Endothelial cell of umbilical vein (primary cell): ENCODE results near the gene MYRFL. TPM values are rescaled to one million over a fixed set of nuclear protein-coding genes. Genes with fewer than 3 reads are reported as not detected.

Experiments
- BruUV-seq: library from RNA; stranded (reverse); fragments of 400-500 nt; replicated peaks from 2 replicates; lab custom pipeline; 2021; lab: Mats Ljungman, UMichigan
- CTCF ChIA-PET: fragments of 300-600, 350-600 bp; sonication (Branson Sonifier 250); formaldehyde crosslinking; loops from one replicate; lab custom pipeline; 2021; ENCODE audit warnings: antibody characterized with exemption, inconsistent platforms; lab: Charles Lee
- POLR2A ChIA-PET: fragments of 300-600, 350-600 bp; sonication (Branson Sonifier 250); formaldehyde crosslinking; loops from one replicate; lab custom pipeline; 2021; ENCODE audit warnings: antibody characterized with exemption, inconsistent platforms; lab: Charles Lee
- DNase-seq: peaks from one replicate; pipeline ENCODE4 v3.0.0-alpha.2; 2011; ENCODE audit warnings: low read depth, low spot score
- FAIRE-seq: peaks from 2 replicates; lab custom pipeline; 2011; peaks lifted over from hg19 to GRCh38; lab: Jason Lieb, UNC
- H2AFZ ChIP-seq: 2 replicates; pipeline ENCODE4 v1.6.0; 2012; ENCODE audit warnings: low read depth, low read length, control low read depth, inconsistent platforms
- H3K27ac ChIP-seq: 2 replicates; pipeline ENCODE4 v1.5.1; 2011; ENCODE audit warnings: low read depth, mild to moderate bottlenecking, control low read depth, low read length, moderate library complexity; ENCODE audit not compliant: insufficient read depth
- H3K27me3 ChIP-seq, 2 experiments: 2 replicates each; pipeline versions ENCODE4 v1.6.0 to v1.6.1; 2011; ENCODE audit warnings: low read length in 2 of 2, mixed read lengths in 1 of 2; ENCODE audit not compliant: control insufficient read depth in 2 of 2, insufficient read depth in 2 of 2
- H3K36me3 ChIP-seq, 2 experiments: 2 replicates in 1 of 2; 3 replicates in 1 of 2; pipeline ENCODE4 v1.5.1; 2011; ENCODE audit warnings: low read length in 2 of 2, mild to moderate bottlenecking in 1 of 2, moderate library complexity in 1 of 2; ENCODE audit not compliant: control insufficient read depth in 2 of 2, insufficient read depth in 2 of 2; ENCODE audit errors: extremely low read depth in 1 of 2
- H3K4me1 ChIP-seq: 3 replicates; pipeline ENCODE4 v1.5.1; 2011; ENCODE audit warnings: mild to moderate bottlenecking, low read length; ENCODE audit not compliant: control insufficient read depth, insufficient read depth; ENCODE audit errors: extremely low read depth
- H3K4me2 ChIP-seq: 2 replicates; pipeline ENCODE4 v1.6.1; 2011; ENCODE audit warnings: low read length, control low read depth, mixed read lengths; ENCODE audit not compliant: insufficient read depth
- H3K4me3 ChIP-seq, 3 experiments: fragments of 200-600 bp in 1 of 3; sonication (generic), shearing (Covaris generic) in 1 of 3; replicated peaks in 1 of 3; 2 replicates each; pipeline ENCODE4 v1.5.1; 2011 to 2016; ENCODE audit warnings: control low read depth in 3 of 3, low read length in 3 of 3, mild to moderate bottlenecking in 2 of 3, inconsistent platforms in 1 of 3, low read depth in 1 of 3, moderate library complexity in 1 of 3; ENCODE audit not compliant: insufficient read depth in 1 of 3
- H3K79me2 ChIP-seq: 2 replicates; pipeline ENCODE4 v1.6.0; 2012; ENCODE audit warnings: low read length, inconsistent platforms; ENCODE audit not compliant: control insufficient read depth, insufficient read depth
- H3K9ac ChIP-seq: replicated peaks from 2 replicates; pipeline ENCODE3; 2011; ENCODE audit warnings: low read length, control low read depth; ENCODE audit not compliant: insufficient read depth; ENCODE audit errors: extremely low read depth
- H3K9me1 ChIP-seq: replicated peaks from 3 replicates; pipeline ENCODE4 v1.6.0; 2011; ENCODE audit warnings: mild to moderate bottlenecking, low read length; ENCODE audit not compliant: control insufficient read depth, insufficient read depth; ENCODE audit errors: extremely low read depth
- H3K9me3 ChIP-seq: replicated peaks from 2 replicates; pipeline ENCODE4 v1.5.1; 2012; ENCODE audit warnings: low read length, inconsistent platforms; ENCODE audit not compliant: control insufficient read depth, insufficient read depth
- H4K20me1 ChIP-seq: replicated peaks from 2 replicates; pipeline ENCODE3; 2011; ENCODE audit warnings: mild to moderate bottlenecking, low read length; ENCODE audit not compliant: control insufficient read depth, insufficient read depth; ENCODE audit errors: extremely low read depth
- CTCF ChIP-seq, 2 donors: IDR thresholded peaks; 1 replicate in 1 of 2; 2 replicates in 1 of 2; pipeline ENCODE4 v1.5.1; 2011; ENCODE audit warnings: low read length in 2 of 2, mild to moderate bottlenecking in 2 of 2, moderate library complexity in 2 of 2, control low read depth in 1 of 2, inconsistent platforms in 1 of 2, low read depth in 1 of 2; ENCODE audit not compliant: insufficient read depth in 1 of 2; ENCODE audit errors: extremely low read depth in 1 of 2
- EZH2 ChIP-seq: IDR thresholded peaks from 2 replicates; pipeline ENCODE4 v1.6.1; 2012; ENCODE audit warnings: borderline replicate concordance, low read depth, mild to moderate bottlenecking, moderate library complexity, low read length, inconsistent platforms; ENCODE audit not compliant: severe bottlenecking
- FOS ChIP-seq: IDR thresholded peaks from 2 replicates; pipeline ENCODE4 v1.6.1; 2011; ENCODE audit warnings: mild to moderate bottlenecking, low read length, moderate library complexity, borderline replicate concordance; ENCODE audit not compliant: insufficient read depth
- GATA2 ChIP-seq: IDR thresholded peaks from 2 replicates; pipeline ENCODE4 v1.7.0; 2011; ENCODE audit warnings: low read depth, mild to moderate bottlenecking, moderate library complexity, mixed read lengths, low read length; ENCODE audit not compliant: insufficient read length, insufficient read depth
- JUN ChIP-seq: IDR thresholded peaks from 2 replicates; pipeline ENCODE4 v1.6.1; 2011; ENCODE audit warnings: borderline replicate concordance, low read depth; ENCODE audit not compliant: insufficient read length, insufficient read depth
- MAX ChIP-seq: IDR thresholded peaks from 2 replicates; pipeline ENCODE4 v1.6.1; 2011; ENCODE audit not compliant: insufficient read depth, insufficient read length
- MYC ChIP-seq: IDR thresholded peaks from one replicate; pipeline ENCODE4 v1.6.1; 2011; ENCODE audit warnings: mild to moderate bottlenecking, low read depth, low read length
- POLR2A ChIP-seq: IDR thresholded peaks from 2 replicates; pipeline ENCODE4 v1.6.1; 2012; ENCODE audit warnings: low read depth, mild to moderate bottlenecking, control low read depth, low read length
- POLR2AphosphoS5 ChIP-seq: IDR thresholded peaks from 2 replicates; pipeline ENCODE4 v1.6.1; 2012; ENCODE audit warnings: low read depth, mild to moderate bottlenecking, control low read depth, low read length, moderate library complexity; ENCODE audit not compliant: insufficient read depth
- dilution Hi-C: fragments of 300-500 bp; cut with MboI; formaldehyde crosslinking; loops from one replicate; pipeline ENCODE4 v1.15.0; 2019; ENCODE audit warnings: low sequenced_read_pairs; ENCODE audit not compliant: extremely low pct_ligation_motif_present
- intact Hi-C: fragments of 100-400 bp; cut with micrococcal nuclease; formaldehyde crosslinking; loops from one replicate; pipeline ENCODE4 v1.10.0; 2022
- polyA plus RNA-seq, 4 experiments: library from polyadenylated mRNA; depleted of rRNA in 3 of 4; stranded (reverse) in 3 of 4; unstranded in 1 of 4; fragments of >200 nt; gene quantifications; 2 replicates each; pipeline versions ENCODE4 v1.2.1 to v1.2.3, GENCODE V29; 2011 to 2012; ENCODE audit warnings: missing spikeins in 1 of 4
- total RNA-seq: library from RNA; stranded (reverse); gene quantifications from 2 replicates; pipeline ENCODE4 v1.2.3, GENCODE V29; 2021

The MYRFL gene
- total and polyA plus RNA-seq, 2 donors (not counting 3 experiments of a cell fraction or from before 2014, with no cell fraction given), result not detected

GRCh38 chr12:69840727-69841126 lies 15.7 kb downstream of the MYRFL start:
- H3K9me1 ChIP-seq, result no peaks in the 10 kb centered on the region
- H3K79me2 ChIP-seq, result no peaks in the 10 kb centered on the region
- peak; percentile 18 for FAIRE-seq
- no peaks in the 10 kb centered on the region for H3K4me1 ChIP-seq
- dilution Hi-C loops (no loop called here), intact Hi-C loops (no loop called here)
- no peak overlapping the region for H3K9ac ChIP-seq
- peak; percentile 38 for DNase-seq
- peaks cover 0 to 2% of the 10 kb centered on the region in 2 experiments for H3K27me3 ChIP-seq
- TF ChIP-seq POLR2A, result no peak
- TF ChIP-seq POLR2AphosphoS5, result no peak
- no peak for TF ChIP-seq JUN
- TF ChIP-seq FOS, result no peak
- no peak for TF ChIP-seq MAX
- TF ChIP-seq CTCF (IDR thresholded peaks at IDR 0.05; ENCODE audit: extremely low read depth in 1 of 2, insufficient read depth in 1 of 2, low read depth in 1 of 2, low read length in 2 of 2), result no peak
- no peak for TF ChIP-seq EZH2
- no peak for TF ChIP-seq MYC
- no peak for TF ChIP-seq GATA2
- no peak overlapping the region for H3K4me3 ChIP-seq
- CTCF ChIA-PET, result no interaction called here
- H4K20me1 ChIP-seq, result no peaks in the 10 kb centered on the region
- no peaks in the 10 kb centered on the region for H3K36me3 ChIP-seq
- POLR2A ChIA-PET, result no interaction called here
- H3K27ac ChIP-seq, result no peak overlapping the region
- no peak overlapping the region for H3K4me2 ChIP-seq
- no peaks in the 10 kb centered on the region for H3K9me3 ChIP-seq
- BruUV-seq, result no TSS peak
- H2AFZ ChIP-seq, result no peak overlapping the region
